Stimulated activated CD4-positive, alpha-beta T cell treated with anti-CD3 and anti-CD28 coated beads, TNF-alpha, amount 100 ng/mL, for 24 hours (primary cell): ENCODE data around the gene EXD3.
"Not testable (repeated sequence)": the region's sequence is repeated elsewhere in the genome, so short reads cannot be mapped to it uniquely, and the experiment has no call there.

ENCODE experiments used
- DNase-seq, 3 experiments: peaks; one replicate each; pipeline ENCODE4 v3.0.0-alpha.2; 2020; ENCODE audit warnings: low read depth in 3 of 3

EXD3 gene

GRCh38 chr9:137422604-137423513, at the start of gene EXD3, which contains the start of gene NOXA1:
EXD3 (minus strand) TSS chr9:137423162; CDS start chr9:137395357, 27,805 bp downstream.
NOXA1 (plus strand) TSS chr9:137423393; CDS start chr9:137423530, 137 bp downstream.
- DNase-seq: peak; percentile 89 to 94 (median 92)

- no peak for DNase-seq
Measured at GRCh38 chr9:137470785-137471184, 47.8 kb upstream of the EXD3 start.

- DNase-seq: no peak
Measured at GRCh38 chr9:137467896-137468295, 44.9 kb upstream of the EXD3 start.

GRCh38 chr9:137467161-137467581, 44.2 kb upstream of the EXD3 start:
- no peak for DNase-seq

- DNase-seq: not testable (repeated sequence)
Measured at GRCh38 chr9:137466389-137467085, 43.6 kb upstream of the EXD3 start.

GRCh38 chr9:137465720-137466388, 42.9 kb upstream of the EXD3 start:
- DNase-seq: no peak

GRCh38 chr9:137465000-137465719, 42.2 kb upstream of the EXD3 start:
- no peak for DNase-seq

- no peak for DNase-seq
Measured at GRCh38 chr9:137464291-137464999, 41.5 kb upstream of the EXD3 start.

- DNase-seq: no peak
Measured at GRCh38 chr9:137463931-137464290, 40.9 kb upstream of the EXD3 start.

GRCh38 chr9:137462986-137463930, 40.3 kb upstream of the EXD3 start:
- DNase-seq: no peak

GRCh38 chr9:137462396-137462985, 39.5 kb upstream of the EXD3 start:
- no peak for DNase-seq

- DNase-seq: peak; percentile 30 to 82 (median 38)
Measured at GRCh38 chr9:137461663-137462395, 38.9 kb upstream of the EXD3 start.

- DNase-seq: no peak
Measured at GRCh38 chr9:137461316-137461662, 38.3 kb upstream of the EXD3 start.

- no peak for DNase-seq
Measured at GRCh38 chr9:137460363-137461315, 37.7 kb upstream of the EXD3 start.

- DNase-seq: no peak
Measured at GRCh38 chr9:137459601-137460362, 36.8 kb upstream of the EXD3 start.

GRCh38 chr9:137459152-137459600, 36.2 kb upstream of the EXD3 start, which contains the start of gene NSMF:
NSMF (minus strand) TSS chr9:137459334; CDS start chr9:137459102, 232 bp downstream.
- peak; percentile 87 to 91 (median 89) for DNase-seq
